HG03378 (cell line): ENCODE measurements around the gene ILDR1.
A peak's percentile ranks its signal among the peaks of the same experiment; 100 is the strongest.
"Not testable (repeated sequence)": the region's sequence is repeated elsewhere in the genome, so short reads cannot be mapped to it uniquely, and the experiment has no call there.

Source experiments
- ATAC-seq: cut with Tn5 transposase; IDR thresholded peaks from one replicate; pipeline ENCODE4 v1.9.1; 2021; ENCODE audit warnings: mild to moderate bottlenecking, moderate library complexity; ENCODE audit not compliant: unreplicated experiment

ILDR1 gene

GRCh38 chr3:122021811-122022401 is at the start of gene ILDR1:
ILDR1 (minus strand) TSS chr3:122022247; CDS start chr3:122022077, 170 bp downstream.
- no peak for ATAC-seq

- peak; percentile 37 for ATAC-seq
These were observed 45.7 kb upstream of the ILDR1 start for GRCh38 chr3:122067588-122068240.

GRCh38 chr3:122067214-122067550 is 45.1 kb upstream of the ILDR1 start:
- peak; percentile 53 for ATAC-seq

DNA sequence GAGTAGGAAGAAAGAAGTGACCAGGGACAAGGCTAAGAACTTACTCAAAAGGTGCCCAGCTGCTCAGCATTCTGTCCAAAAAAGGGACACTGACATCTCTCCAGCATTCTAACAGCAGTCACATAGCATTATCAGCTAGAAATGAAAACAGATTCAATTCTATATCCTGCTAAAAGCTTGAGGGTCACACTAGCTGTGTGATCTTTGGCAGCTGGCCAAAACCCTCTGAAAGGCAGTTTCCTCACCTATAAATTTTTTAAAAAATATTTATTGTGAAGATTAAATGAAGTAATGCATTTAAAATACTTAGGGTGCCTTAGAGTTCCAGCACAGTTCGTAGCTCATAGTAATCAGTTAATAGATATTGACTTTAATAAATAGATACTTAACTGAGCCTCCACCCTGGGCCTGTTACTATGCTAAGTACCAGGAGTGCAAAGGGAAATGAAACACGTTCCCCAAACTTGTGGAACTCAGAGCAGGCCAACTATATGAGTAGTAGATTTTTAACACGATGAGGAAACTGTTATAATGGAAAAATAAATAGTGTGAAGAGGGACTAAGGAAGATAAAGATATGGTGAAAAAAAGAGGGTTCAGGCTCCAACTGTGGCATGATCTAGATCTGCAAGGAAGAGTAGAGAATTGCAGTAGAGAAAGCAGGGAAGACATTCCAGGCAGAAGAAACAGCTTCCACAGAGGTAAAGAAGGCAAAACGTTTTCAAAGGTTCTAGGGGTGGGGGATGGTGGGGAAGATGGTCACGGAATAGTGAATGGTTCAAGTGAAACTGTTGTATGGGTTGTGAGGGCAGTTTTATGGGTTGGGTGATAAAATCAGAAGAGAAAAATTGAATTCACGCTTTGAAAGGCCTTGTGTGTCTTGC is 44.5 kb upstream of the ILDR1 start:
- ATAC-seq, result peak; percentile 4

DNA sequence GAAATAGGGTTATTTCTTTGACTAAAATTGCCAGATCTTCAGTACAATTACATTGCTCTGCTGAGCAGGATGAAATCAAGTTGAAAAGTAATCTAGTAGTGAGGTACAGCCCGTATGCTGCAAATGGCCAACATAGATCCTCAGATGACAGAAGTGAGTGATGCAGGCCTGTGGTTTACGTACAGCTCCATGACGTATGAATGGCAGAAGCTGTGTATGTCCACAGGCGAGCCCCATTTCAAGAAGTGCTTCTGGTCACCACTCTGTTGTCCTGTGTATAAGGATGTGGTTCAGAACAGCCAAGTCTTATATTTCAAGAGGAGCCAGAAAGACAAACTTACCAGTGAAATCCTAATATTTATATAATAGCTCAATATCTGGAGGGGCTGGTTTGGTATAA is 42.3 kb upstream of the ILDR1 start:
- ATAC-seq, result no peak

DNA sequence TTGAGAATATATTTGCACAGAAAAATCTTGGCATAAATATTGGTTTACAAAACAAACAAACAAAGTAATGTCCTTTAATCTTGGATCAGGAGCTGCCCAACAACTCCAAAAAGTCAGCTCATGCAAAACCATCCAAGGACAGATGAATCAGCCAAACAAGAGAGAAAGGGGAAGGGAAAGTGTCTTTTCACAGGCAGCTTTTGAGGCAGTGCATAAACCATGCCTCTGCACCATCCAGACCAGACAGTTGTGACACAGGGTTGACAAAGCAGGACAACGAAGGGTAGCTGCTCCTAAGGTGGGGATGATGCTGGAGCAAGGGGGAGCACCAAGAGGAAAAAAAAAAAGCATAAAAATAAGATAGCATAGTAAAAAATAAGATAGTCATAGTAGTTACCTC is 41.9 kb upstream of the ILDR1 start:
- no peak for ATAC-seq

DNA sequence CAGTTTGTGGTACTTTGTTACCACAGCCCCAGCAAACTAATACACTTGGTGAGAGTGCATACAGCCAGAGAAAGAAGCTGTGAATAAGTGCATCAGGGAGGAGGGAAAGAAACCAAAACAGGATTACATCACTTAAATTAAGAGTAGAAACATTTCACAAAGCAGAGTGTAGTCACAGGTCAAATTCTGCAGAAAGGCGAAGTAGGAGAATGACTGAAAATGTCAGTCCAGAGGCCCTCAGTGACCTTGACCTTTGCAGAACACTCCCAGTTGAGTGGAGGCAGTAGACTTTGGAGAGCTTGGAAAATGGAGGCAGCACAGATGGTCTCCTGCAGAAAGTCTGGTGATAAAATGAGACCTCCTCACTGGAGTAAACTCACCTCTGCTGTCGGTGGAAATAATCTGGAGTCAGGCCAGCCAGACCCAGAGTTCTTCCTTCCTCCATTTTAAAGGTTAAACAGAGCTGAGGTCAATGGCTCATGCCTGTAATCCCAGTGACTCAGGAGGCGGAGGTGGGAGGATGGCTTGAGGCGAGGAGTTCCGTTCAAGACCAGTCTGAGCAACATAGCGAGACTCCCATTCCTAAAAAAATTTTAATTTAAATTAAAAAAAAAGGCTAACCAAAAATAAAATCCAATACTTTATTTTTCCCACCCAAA is 38.1 kb upstream of the ILDR1 start:
- no peak for ATAC-seq

DNA sequence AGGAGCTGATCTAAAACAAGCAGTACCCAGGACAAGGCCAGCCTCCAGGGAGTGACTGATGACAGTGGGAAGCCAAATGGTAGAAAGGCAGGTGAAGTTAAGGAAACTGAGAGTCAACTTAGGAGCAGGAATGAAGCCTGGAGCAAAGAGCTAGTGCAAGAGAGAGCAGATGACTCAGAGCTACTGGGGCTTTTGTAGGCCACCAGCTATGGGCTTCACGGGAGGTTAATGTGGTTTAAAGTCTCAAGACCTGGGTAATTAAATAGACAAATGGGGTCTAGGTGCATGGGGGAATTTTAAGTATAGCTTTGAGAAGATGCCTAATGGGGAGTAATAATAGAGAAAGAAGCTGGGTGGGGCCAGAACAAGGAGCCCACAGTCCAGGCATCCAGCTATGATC is 36.2 kb upstream of the ILDR1 start:
- ATAC-seq, result no peak

GRCh38 chr3:122057671-122058070 is 35.6 kb upstream of the ILDR1 start:
- ATAC-seq, result no peak

GRCh38 chr3:122055215-122055614 is 33.2 kb upstream of the ILDR1 start, which contains the start of gene CD86:
CD86 (plus strand) TSS chr3:122055362; CDS start chr3:122055490, 128 bp downstream.
- ATAC-seq, result peak; percentile 94

GRCh38 chr3:122052968-122053367 is 30.9 kb upstream of the ILDR1 start:
- ATAC-seq, result no peak

DNA sequence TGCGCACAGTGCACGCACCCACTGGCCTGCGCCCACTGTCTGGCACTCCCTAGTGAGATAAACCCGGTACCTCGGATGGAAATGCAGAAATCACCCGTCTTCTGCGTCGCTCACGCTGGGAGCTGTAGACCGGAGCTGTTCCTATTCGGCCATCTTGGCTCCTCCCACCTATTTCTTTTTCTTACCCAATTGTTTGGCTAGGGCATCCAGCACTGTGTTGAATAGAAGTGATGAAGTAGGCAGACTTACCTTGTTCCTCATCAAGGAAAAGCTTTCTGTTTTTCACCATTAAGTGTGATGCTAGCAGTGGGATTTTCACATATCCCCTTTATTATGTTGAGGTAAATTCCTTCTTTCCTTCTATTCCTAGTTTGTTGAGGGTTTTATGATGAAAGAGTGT is 25.7 kb upstream of the ILDR1 start:
- not testable (repeated sequence) for ATAC-seq

DNA sequence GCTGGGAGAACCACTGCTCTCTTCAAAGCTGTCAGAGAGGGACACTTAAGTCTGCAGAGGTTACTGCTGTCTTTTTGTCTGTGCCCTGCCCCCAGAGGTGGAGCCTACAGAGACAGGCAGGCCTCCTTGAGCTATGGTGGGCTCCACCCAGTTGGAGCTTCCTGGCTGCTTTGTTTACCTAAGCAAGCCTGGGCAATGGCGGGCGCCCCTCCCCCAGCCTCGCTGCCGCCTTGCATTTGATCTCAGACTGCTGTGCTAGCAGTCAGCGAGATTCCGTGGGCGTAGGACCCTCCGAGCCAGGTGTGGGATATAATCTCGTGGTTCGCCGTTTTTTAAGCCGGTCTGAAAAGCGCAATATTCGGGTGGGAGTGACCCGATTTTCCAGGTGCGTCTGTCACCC is 25.2 kb upstream of the ILDR1 start:
- not testable (repeated sequence) for ATAC-seq

GRCh38 chr3:122033023-122033422 is 11.0 kb upstream of the ILDR1 start:
- no peak for ATAC-seq

DNA sequence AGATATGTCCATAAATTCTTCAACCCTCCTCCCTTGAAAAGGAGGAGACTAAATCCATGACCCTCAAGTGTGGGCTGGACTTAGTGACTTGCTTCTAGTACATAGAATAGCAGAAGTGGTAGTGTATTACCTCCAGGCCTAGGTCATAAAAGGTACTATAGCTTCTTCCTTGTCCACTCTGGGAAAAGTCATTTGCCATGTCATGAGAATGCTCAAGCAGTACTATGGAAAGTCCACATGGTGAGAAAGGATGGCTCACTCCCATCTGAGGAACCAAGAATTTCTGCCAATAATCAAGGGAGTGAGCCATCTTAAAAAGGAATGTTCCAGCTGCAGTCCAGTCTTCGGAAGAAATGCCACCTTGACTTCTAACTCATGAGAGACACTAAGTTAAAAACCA is 10.5 kb upstream of the ILDR1 start:
- no peak for ATAC-seq

GRCh38 chr3:122031123-122031468 is 9.0 kb upstream of the ILDR1 start:
- peak; percentile 28 for ATAC-seq

- peak; percentile 56 for ATAC-seq
These were observed 8.5 kb upstream of the ILDR1 start for GRCh38 chr3:122030381-122031122.

- ATAC-seq, result peak; percentile 87
These were observed 3.2 kb upstream of the ILDR1 start for GRCh38 chr3:122025296-122025695.

DNA sequence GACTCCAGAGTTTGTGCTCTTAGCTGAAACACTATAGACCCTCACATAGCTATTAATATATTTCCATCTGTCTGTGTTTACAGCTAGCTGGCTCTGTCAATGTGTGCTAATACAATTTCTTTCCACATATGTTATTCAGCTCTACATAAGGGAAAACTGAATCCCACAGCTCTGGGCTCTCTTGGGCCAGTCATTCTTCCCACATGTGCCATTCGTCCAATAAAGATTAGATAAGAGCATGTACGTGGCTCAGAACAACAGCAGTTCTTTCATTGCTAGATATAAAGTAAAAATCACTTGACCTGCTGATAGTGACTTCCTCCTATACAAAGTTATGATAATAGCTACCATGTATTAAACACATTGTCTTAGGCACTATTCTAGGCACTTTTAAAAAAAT is 2.8 kb upstream of the ILDR1 start:
- no peak for ATAC-seq

- ATAC-seq, result no peak
These were observed 1.4 kb upstream of the ILDR1 start for GRCh38 chr3:122023335-122023910.
